ENCODE measurements around the gene ENTPD8.

DNA sequence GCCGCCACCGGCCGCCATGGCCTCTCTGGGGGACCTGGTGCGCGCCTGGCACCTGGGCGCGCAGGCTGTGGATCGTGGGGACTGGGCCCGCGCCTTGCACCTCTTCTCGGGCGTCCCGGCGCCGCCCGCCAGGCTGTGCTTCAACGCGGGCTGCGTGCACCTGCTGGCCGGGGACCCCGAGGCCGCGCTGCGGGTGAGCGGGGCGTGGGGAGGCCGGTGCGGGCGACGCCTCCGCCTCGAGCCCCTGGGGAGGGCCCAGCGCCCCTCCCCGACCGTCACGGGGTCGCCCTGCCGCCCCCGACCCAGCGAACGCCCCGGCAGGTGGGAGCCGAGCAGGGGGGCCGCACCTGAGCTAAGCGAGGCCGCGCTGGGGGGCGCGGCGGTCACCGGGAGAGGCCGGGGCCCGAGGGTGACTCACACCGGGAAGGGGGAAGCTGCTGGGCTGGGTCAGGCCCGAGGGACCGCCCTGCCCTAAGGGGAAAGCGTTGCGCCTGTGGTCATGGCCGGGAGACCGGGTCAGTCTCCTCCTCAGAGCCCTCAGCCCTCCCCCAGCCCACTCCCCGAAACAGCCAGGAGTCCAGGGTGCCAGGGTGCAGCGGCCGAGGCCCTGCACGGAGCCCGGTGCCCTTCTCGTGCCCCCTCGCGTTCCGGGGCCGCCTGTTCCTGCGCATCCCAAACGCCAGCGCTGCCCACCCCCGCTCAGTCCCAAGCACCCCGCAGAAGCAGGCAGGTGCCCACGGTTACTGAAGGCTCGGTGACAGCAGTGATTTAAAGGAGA lies 17.5 kb downstream of the ENTPD8 start:
- TF ChIP-seq, protein P1, sequence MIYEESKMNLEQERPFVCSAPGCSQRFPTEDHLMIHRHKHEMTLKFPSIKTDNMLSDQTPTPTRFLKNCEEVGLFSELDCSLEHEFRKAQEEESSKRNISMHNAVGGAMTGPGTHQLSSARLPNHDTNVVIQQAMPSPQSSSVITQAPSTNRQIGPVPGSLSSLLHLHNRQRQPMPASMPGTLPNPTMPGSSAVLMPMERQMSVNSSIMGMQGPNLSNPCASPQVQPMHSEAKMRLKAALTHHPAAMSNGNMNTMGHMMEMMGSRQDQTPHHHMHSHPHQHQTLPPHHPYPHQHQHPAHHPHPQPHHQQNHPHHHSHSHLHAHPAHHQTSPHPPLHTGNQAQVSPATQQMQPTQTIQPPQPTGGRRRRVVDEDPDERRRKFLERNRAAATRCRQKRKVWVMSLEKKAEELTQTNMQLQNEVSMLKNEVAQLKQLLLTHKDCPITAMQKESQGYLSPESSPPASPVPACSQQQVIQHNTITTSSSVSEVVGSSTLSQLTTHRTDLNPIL (CRISPR knock-in tag; IDR thresholded peaks at IDR 0.05; ENCODE audit: low read depth), result no peak
- TF ChIP-seq, protein P2, sequence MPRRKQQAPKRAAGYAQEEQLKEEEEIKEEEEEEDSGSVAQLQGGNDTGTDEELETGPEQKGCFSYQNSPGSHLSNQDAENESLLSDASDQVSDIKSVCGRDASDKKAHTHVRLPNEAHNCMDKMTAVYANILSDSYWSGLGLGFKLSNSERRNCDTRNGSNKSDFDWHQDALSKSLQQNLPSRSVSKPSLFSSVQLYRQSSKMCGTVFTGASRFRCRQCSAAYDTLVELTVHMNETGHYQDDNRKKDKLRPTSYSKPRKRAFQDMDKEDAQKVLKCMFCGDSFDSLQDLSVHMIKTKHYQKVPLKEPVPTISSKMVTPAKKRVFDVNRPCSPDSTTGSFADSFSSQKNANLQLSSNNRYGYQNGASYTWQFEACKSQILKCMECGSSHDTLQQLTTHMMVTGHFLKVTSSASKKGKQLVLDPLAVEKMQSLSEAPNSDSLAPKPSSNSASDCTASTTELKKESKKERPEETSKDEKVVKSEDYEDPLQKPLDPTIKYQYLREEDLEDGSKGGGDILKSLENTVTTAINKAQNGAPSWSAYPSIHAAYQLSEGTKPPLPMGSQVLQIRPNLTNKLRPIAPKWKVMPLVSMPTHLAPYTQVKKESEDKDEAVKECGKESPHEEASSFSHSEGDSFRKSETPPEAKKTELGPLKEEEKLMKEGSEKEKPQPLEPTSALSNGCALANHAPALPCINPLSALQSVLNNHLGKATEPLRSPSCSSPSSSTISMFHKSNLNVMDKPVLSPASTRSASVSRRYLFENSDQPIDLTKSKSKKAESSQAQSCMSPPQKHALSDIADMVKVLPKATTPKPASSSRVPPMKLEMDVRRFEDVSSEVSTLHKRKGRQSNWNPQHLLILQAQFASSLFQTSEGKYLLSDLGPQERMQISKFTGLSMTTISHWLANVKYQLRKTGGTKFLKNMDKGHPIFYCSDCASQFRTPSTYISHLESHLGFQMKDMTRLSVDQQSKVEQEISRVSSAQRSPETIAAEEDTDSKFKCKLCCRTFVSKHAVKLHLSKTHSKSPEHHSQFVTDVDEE (CRISPR knock-in tag; IDR thresholded peaks at IDR 0.05), result no peak
- no peak for TF ChIP-seq ZFP3 (CRISPR knock-in tag; IDR thresholded peaks at IDR 0.05)
- TF ChIP-seq ISL1 (CRISPR knock-in tag; IDR thresholded peaks at IDR 0.05), result no peak
- TF ChIP-seq, protein P3, sequence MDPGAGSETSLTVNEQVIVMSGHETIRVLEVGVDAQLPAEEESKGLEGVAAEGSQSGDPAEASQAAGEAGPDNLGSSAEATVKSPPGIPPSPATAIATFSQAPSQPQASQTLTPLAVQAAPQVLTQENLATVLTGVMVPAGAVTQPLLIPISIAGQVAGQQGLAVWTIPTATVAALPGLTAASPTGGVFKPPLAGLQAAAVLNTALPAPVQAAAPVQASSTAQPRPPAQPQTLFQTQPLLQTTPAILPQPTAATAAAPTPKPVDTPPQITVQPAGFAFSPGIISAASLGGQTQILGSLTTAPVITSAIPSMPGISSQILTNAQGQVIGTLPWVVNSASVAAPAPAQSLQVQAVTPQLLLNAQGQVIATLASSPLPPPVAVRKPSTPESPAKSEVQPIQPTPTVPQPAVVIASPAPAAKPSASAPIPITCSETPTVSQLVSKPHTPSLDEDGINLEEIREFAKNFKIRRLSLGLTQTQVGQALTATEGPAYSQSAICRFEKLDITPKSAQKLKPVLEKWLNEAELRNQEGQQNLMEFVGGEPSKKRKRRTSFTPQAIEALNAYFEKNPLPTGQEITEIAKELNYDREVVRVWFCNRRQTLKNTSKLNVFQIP (CRISPR knock-in tag; IDR thresholded peaks at IDR 0.05; ENCODE audit: borderline replicate concordance, low read depth), result no peak
- TF ChIP-seq RARB (CRISPR knock-in tag; IDR thresholded peaks at IDR 0.05), result no peak
- TF ChIP-seq CSDC2 (CRISPR knock-in tag; IDR thresholded peaks at IDR 0.05), result no peak
- no peak for TF ChIP-seq TOX (CRISPR knock-in tag; IDR thresholded peaks at IDR 0.05; ENCODE audit: borderline replicate concordance)

Measured in SK-N-SH treated with all-trans-retinoic acid at 6 μM for 48 hours (cell line).